ENCODE measurements around the gene DDX20. TPM values are rescaled to one million over a fixed set of nuclear protein-coding genes. Genes with fewer than 3 reads are reported as not detected.

The DDX20 gene
- total and polyA plus RNA-seq, 4 experiments from 2014 or later: 10.1 to 26.0 (median 18.0) TPM

GRCh38 chr1:111747282-111747734 is 8.4 kb upstream of the DDX20 start:
- Histone ChIP-seq H3K27me3 (ENCODE audit: insufficient read depth, low read length) (no peaks in the 10 kb centered on the region), H3K4me3 (ENCODE audit: low read length in 2 of 2) (no peak overlapping the region), H3K27ac (ENCODE audit: low read depth, low read length) (no peak overlapping the region), H3K36me3 (ENCODE audit: insufficient read depth, low read length) (no peaks in the 10 kb centered on the region), H3K9me3 (ENCODE audit: control insufficient read depth in 1 of 2, low read length in 2 of 2) (no peaks in the 10 kb centered on the region), H3K4me1 (ENCODE audit: insufficient read depth, low read length) (no peaks in the 10 kb centered on the region)
- H3K9me3 Mint-ChIP-seq: no peaks in the 10 kb centered on the region
- peak; percentile 57 to 69 (median 62) for DNase-seq
- intact Hi-C loops (cut with micrococcal nuclease): loop anchor here (1.0 kb wide), 3 partner anchors 32 to 266 kb away; no protein-coding TSS in a partner anchor
- no peaks in the 10 kb centered on the region for H3K27me3 Mint-ChIP-seq
- POLR2A ChIA-PET (ENCODE audit: partially characterized antibody): interaction anchor here (0.9 to 1.2 kb wide), 5 partner anchors 33 to 265 kb away, joined by 3 to 7 read pairs (median 4); partner anchors contain the start of genes ADORA3 and TMIGD3
- H3K4me3 Mint-ChIP-seq: no peak overlapping the region
- CTCF ChIA-PET (ENCODE audit: partially characterized antibody): interaction anchor here (0.8 to 4.1 kb wide), 25 partner anchors 8 to 305 kb away, joined by 3 to 50 read pairs (median 5); partner anchors contain the start of genes ADORA3, INKA2 and TMIGD3
- peak overlapping the region in 1 of 7 donors; percentile 29 for H3K27ac Mint-ChIP-seq
- peaks cover 0 to 6% (median 2%) of the 10 kb centered on the region in 4 donors for H3K4me1 Mint-ChIP-seq
- no peaks in the 10 kb centered on the region for H3K36me3 Mint-ChIP-seq

GRCh38 chr1:111747947-111748346 is 7.8 kb upstream of the DDX20 start:
- no peaks in the 10 kb centered on the region for H3K4me1 ChIP-seq (ENCODE audit: insufficient read depth, low read length)
- POLR2A ChIA-PET (ENCODE audit: partially characterized antibody): interaction anchor here (1.0 to 1.2 kb wide), 3 partner anchors 231 to 266 kb away, joined by 3 to 7 read pairs (median 4); no protein-coding TSS in a partner anchor
- intact Hi-C loops (cut with micrococcal nuclease): loop anchor here (1.0 kb wide), 3 partner anchors 33 to 267 kb away; no protein-coding TSS in a partner anchor
- H3K4me3 Mint-ChIP-seq: no peak overlapping the region
- CTCF ChIA-PET (ENCODE audit: partially characterized antibody): interaction anchor here (0.8 to 4.1 kb wide), 19 partner anchors 9 to 305 kb away, joined by 3 to 50 read pairs (median 6); partner anchors contain the start of genes ADORA3, INKA2 and TMIGD3
- no peaks in the 10 kb centered on the region for H3K36me3 ChIP-seq (ENCODE audit: insufficient read depth, low read length)
- H3K27ac ChIP-seq (ENCODE audit: low read depth, low read length): no peak overlapping the region
- H3K4me1 Mint-ChIP-seq: peaks cover 0 to 6% (median 2%) of the 10 kb centered on the region in 4 donors
- H3K36me3 Mint-ChIP-seq: no peaks in the 10 kb centered on the region
- no peaks in the 10 kb centered on the region for H3K27me3 Mint-ChIP-seq
- H3K4me3 ChIP-seq (ENCODE audit: low read length in 2 of 2): no peak overlapping the region
- H3K9me3 ChIP-seq (ENCODE audit: control insufficient read depth in 1 of 2, low read length in 2 of 2): no peaks in the 10 kb centered on the region
- no peaks in the 10 kb centered on the region for H3K9me3 Mint-ChIP-seq
- H3K27me3 ChIP-seq (ENCODE audit: insufficient read depth, low read length): no peaks in the 10 kb centered on the region
- peak overlapping the region in 2 of 7 donors; percentile 18 to 43 for H3K27ac Mint-ChIP-seq
- DNase-seq: no peak

GRCh38 chr1:111749628-111750027 is 6.1 kb upstream of the DDX20 start:
- Histone ChIP-seq H3K4me3 (ENCODE audit: low read length in 2 of 2) (no peak overlapping the region), H3K27ac (ENCODE audit: low read depth, low read length) (no peak overlapping the region), H3K27me3 (ENCODE audit: insufficient read depth, low read length) (no peaks in the 10 kb centered on the region), H3K9me3 (ENCODE audit: control insufficient read depth in 1 of 2, low read length in 2 of 2) (no peaks in the 10 kb centered on the region), H3K4me1 (ENCODE audit: insufficient read depth, low read length) (peaks cover 3% of the 10 kb centered on the region), H3K36me3 (ENCODE audit: insufficient read depth, low read length) (no peaks in the 10 kb centered on the region)
- peak overlapping the region in 1 of 7 donors; percentile 35 for H3K27ac Mint-ChIP-seq
- H3K4me3 Mint-ChIP-seq: no peak overlapping the region
- no peaks in the 10 kb centered on the region for H3K36me3 Mint-ChIP-seq
- POLR2A ChIA-PET (ENCODE audit: partially characterized antibody): interaction anchor here (1.1 kb wide), 1 partner anchor 10 kb away, joined by 3 read pairs; the partner anchor contains the start of gene INKA2
- H3K9me3 Mint-ChIP-seq: no peaks in the 10 kb centered on the region
- peaks cover 1 to 11% (median 5%) of the 10 kb centered on the region in 4 donors for H3K4me1 Mint-ChIP-seq
- DNase-seq: no peak
- CTCF ChIA-PET (ENCODE audit: partially characterized antibody): interaction anchor here (1.0 to 1.7 kb wide), 4 partner anchors 18 to 307 kb away, joined by 3 to 8 read pairs (median 4); no protein-coding TSS in a partner anchor
- intact Hi-C loops (cut with micrococcal nuclease): no loop called here
- H3K27me3 Mint-ChIP-seq: no peaks in the 10 kb centered on the region

GRCh38 chr1:111750856-111751255 is 4.8 kb upstream of the DDX20 start:
- POLR2A ChIA-PET (ENCODE audit: partially characterized antibody): no interaction called here
- no peak overlapping the region for H3K27ac Mint-ChIP-seq

GRCh38 chr1:111751906-111752575 is 3.7 kb upstream of the DDX20 start:
- Histone ChIP-seq H3K9me3 (ENCODE audit: control insufficient read depth in 1 of 2, low read length in 2 of 2) (no peaks in the 10 kb centered on the region), H3K36me3 (ENCODE audit: insufficient read depth, low read length) (no peaks in the 10 kb centered on the region), H3K27ac (ENCODE audit: low read depth, low read length) (no peak overlapping the region), H3K4me3 (ENCODE audit: low read length in 2 of 2) (no peak overlapping the region), H3K27me3 (ENCODE audit: insufficient read depth, low read length) (no peaks in the 10 kb centered on the region), H3K4me1 (ENCODE audit: insufficient read depth, low read length) (peaks cover 15% of the 10 kb centered on the region)
- ChIA-PET POLR2A (ENCODE audit: partially characterized antibody) (interaction anchor here (0.6 kb wide), 1 partner anchor 596 kb away, joined by 4 read pairs; no protein-coding TSS in a partner anchor), CTCF (ENCODE audit: partially characterized antibody) (interaction anchor here (1.5 to 8.0 kb wide), 2 partner anchors 39 to 275 kb away, joined by 3 to 73 read pairs; no protein-coding TSS in a partner anchor)
- Mint-ChIP-seq H3K9me3 (peaks cover 0 to 9% (median 0%) of the 10 kb centered on the region in 8 donors), H3K27me3 (peaks cover 0 to 2% of the 10 kb centered on the region in 2 donors), H3K4me3 (no peak overlapping the region), H3K27ac (peak overlapping the region in 5 of 7 donors; percentile 10 to 80 (median 56)), H3K4me1 (peaks cover 15 to 27% (median 21%) of the 10 kb centered on the region in 4 donors), H3K36me3 (peaks cover 0 to 14% of the 10 kb centered on the region in 2 donors)
- no peak for DNase-seq
- intact Hi-C loops (cut with micrococcal nuclease): no loop called here

More at GRCh38 chr1:111750856-111751255, 4.8 kb upstream of the DDX20 start:
- intact Hi-C loops (cut with micrococcal nuclease): no loop called here
- DNase-seq: no peak
- H3K9me3 ChIP-seq (ENCODE audit: control insufficient read depth in 1 of 2, low read length in 2 of 2): no peaks in the 10 kb centered on the region
- CTCF ChIA-PET (ENCODE audit: partially characterized antibody): interaction anchor here (0.8 to 8.0 kb wide), 4 partner anchors 15 to 274 kb away, joined by 3 to 73 read pairs (median 4); no protein-coding TSS in a partner anchor
- Mint-ChIP-seq H3K4me1 (peaks cover 9 to 18% (median 13%) of the 10 kb centered on the region in 4 donors), H3K27me3 (peaks cover 0 to 2% of the 10 kb centered on the region in 2 donors), H3K9me3 (peaks cover 0 to 9% (median 0%) of the 10 kb centered on the region in 8 donors), H3K36me3 (peaks cover 0 to 10% of the 10 kb centered on the region in 2 donors), H3K4me3 (no peak overlapping the region)
- no peak overlapping the region for H3K4me3 ChIP-seq (ENCODE audit: low read length in 2 of 2)
- no peaks in the 10 kb centered on the region for H3K36me3 ChIP-seq (ENCODE audit: insufficient read depth, low read length)
- peaks cover 7% of the 10 kb centered on the region for H3K4me1 ChIP-seq (ENCODE audit: insufficient read depth, low read length)
- H3K27me3 ChIP-seq (ENCODE audit: insufficient read depth, low read length): no peaks in the 10 kb centered on the region
- no peak overlapping the region for H3K27ac ChIP-seq (ENCODE audit: low read depth, low read length)

GRCh38 chr1:111754984-111755330 is 744 bp upstream of the DDX20 start:
- CTCF ChIA-PET (ENCODE audit: partially characterized antibody): interaction anchor here (0.7 to 8.0 kb wide), 14 partner anchors 8 to 534 kb away, joined by 3 to 73 read pairs (median 4); partner anchors contain the start of gene INKA2
- Histone ChIP-seq H3K36me3 (ENCODE audit: insufficient read depth, low read length) (peaks cover 12% of the 10 kb centered on the region), H3K27me3 (ENCODE audit: insufficient read depth, low read length) (no peaks in the 10 kb centered on the region), H3K4me1 (ENCODE audit: insufficient read depth, low read length) (peaks cover 20% of the 10 kb centered on the region), H3K27ac (ENCODE audit: low read depth, low read length) (peak overlapping the region; percentile 93), H3K4me3 (ENCODE audit: low read length in 2 of 2) (peak overlapping the region; percentile 37 to 92), H3K9me3 (ENCODE audit: control insufficient read depth in 1 of 2, low read length in 2 of 2) (no peaks in the 10 kb centered on the region)
- Mint-ChIP-seq H3K27ac (peak overlapping the region; percentile 95 to 100 (median 99)), H3K36me3 (peaks cover 7 to 26% of the 10 kb centered on the region in 2 donors), H3K9me3 (peaks cover 0 to 9% (median 0%) of the 10 kb centered on the region in 8 donors), H3K27me3 (peaks cover 0 to 2% of the 10 kb centered on the region in 2 donors), H3K4me1 (peaks cover 23 to 36% (median 31%) of the 10 kb centered on the region in 4 donors), H3K4me3 (peak overlapping the region; percentile 90 to 100 (median 98))
- intact Hi-C loops (cut with micrococcal nuclease): loop anchor here (1.0 to 5.0 kb wide), 10 partner anchors 16 to 1416 kb away; partner anchors contain the start of genes ATP5PB, CAPZA1, INKA2 and LRIF1
- no peak for DNase-seq
- POLR2A ChIA-PET (ENCODE audit: partially characterized antibody): interaction anchor here (0.7 to 4.0 kb wide), 21 partner anchors 11 to 968 kb away, joined by 3 to 47 read pairs (median 4); partner anchors contain the start of genes ATP5PB, INKA2, RAP1A and WDR77
